Measurements from ENCODE around the gene VEGFA.

VEGFA gene

DNA sequence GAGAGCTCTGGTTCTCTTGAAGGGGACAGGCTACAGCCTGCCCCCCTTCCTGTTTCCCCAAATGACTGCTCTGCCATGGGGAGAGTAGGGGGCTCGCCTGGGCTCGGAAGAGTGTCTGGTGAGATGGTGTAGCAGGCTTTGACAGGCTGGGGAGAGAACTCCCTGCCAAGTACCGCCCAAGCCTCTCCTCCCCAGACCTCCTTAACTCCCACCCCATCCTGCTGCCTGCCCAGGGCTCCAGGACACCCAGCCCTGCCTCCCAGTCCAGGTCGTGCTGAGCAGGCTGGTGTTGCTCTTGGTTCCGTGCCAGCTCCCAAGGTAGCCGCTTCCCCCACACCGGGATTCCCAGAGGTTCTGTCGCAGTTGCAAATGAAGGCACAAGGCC lies 9.8 kb downstream of the VEGFA start:
- WGBS (ENCODE audit: insufficient coverage, insufficient read length), result no CpG with 5 or more reads among the region's 8 CpGs
- DNase-seq (ENCODE audit: low read depth, low spot score), result no peak
- no peak overlapping the region for H3K4me3 ChIP-seq (ENCODE audit: low read length)
- no peaks in the 10 kb centered on the region for H3K27me3 ChIP-seq (ENCODE audit: control insufficient read depth, insufficient read depth, low read length)
- H3K9me3 ChIP-seq (ENCODE audit: control insufficient read depth, insufficient read depth, low read length), result no peaks in the 10 kb centered on the region
- peaks cover 60% of the 10 kb centered on the region for H3K36me3 ChIP-seq (ENCODE audit: control insufficient read depth, insufficient read depth, low read length)
- H3K27ac ChIP-seq (ENCODE audit: low read length), result no peak overlapping the region
- peaks cover 4% of the 10 kb centered on the region for H3K4me1 ChIP-seq (ENCODE audit: control insufficient read depth, insufficient read depth, low read length)

DNA sequence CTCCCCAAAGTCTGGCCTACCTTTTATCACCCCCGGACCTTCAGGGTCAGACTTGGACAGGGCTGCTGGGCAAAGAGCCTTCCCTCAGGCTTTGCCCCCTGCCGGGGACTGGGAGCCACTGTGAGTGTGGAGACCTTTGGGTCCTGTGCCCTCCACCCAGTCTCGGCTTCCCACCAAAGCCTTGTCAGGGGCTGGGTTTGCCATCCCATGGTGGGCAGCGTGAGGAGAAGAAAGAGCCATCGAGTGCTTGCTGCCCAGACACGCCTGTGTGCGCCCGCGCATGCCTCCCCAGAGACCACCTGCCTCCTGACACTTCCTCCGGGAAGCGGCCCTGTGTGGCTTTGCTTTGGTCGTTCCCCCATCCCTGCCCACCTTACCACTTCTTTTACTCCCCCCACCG lies 10.3 kb downstream of the VEGFA start:
- WGBS (ENCODE audit: insufficient coverage, insufficient read length), result no CpG with 5 or more reads among the region's 13 CpGs

DNA sequence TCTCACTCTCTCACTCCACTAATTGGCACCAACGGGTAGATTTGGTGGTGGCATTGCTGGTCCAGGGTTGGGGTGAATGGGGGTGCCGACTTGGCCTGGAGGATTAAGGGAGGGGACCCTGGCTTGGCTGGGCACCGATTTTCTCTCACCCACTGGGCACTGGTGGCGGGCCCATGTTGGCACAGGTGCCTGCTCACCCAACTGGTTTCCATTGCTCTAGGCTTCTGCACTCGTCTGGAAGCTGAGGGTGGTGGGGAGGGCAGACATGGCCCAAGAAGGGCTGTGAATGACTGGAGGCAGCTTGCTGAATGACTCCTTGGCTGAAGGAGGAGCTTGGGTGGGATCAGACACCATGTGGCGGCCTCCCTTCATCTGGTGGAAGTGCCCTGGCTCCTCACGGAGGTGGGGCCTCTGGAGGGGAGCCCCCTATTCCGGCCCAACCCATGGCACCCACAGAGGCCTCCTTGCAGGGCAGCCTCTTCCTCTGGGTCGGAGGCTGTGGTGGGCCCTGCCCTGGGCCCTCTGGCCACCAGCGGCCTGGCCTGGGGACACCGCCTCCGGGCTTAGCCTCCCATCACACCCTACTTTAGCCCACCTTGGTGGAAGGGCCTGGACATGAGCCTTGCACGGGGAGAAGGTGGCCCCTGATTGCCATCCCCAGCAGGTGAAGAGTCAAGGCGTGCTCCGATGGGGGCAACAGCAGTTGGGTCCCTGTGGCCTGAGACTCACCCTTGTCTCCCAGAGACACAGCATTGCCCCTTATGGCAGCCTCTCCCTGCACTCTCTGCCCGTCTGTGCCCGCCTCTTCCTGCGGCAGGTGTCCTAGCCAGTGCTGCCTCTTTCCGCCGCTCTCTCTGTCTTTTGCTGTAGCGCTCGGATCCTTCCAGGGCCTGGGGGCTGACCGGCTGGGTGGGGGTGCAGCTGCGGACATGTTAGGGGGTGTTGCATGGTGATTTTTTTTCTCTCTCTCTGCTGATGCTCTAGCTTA lies 11.2 kb downstream of the VEGFA start:
- Histone ChIP-seq H3K27ac (ENCODE audit: low read length) (no peak overlapping the region), H3K36me3 (ENCODE audit: control insufficient read depth, insufficient read depth, low read length) (peaks cover 64% of the 10 kb centered on the region), H3K4me3 (ENCODE audit: low read length) (no peak overlapping the region; the same call in 1 of the 2 replicates), H3K4me1 (ENCODE audit: control insufficient read depth, insufficient read depth, low read length) (no peaks in the 10 kb centered on the region; the same call in 1 of the 2 replicates), H3K9me3 (ENCODE audit: control insufficient read depth, insufficient read depth, low read length) (no peaks in the 10 kb centered on the region), H3K27me3 (ENCODE audit: control insufficient read depth, insufficient read depth, low read length) (no peaks in the 10 kb centered on the region)
- no peak for DNase-seq (ENCODE audit: low read depth, low spot score)
- no CpG with 5 or more reads among the region's 24 CpGs for WGBS (ENCODE audit: insufficient coverage, insufficient read length)

More for the DNA sequence above, 10.3 kb downstream of the VEGFA start:
- Histone ChIP-seq H3K27me3 (ENCODE audit: control insufficient read depth, insufficient read depth, low read length) (no peaks in the 10 kb centered on the region), H3K9me3 (ENCODE audit: control insufficient read depth, insufficient read depth, low read length) (no peaks in the 10 kb centered on the region), H3K36me3 (ENCODE audit: control insufficient read depth, insufficient read depth, low read length) (peaks cover 62% of the 10 kb centered on the region), H3K27ac (ENCODE audit: low read length) (no peak overlapping the region), H3K4me1 (ENCODE audit: control insufficient read depth, insufficient read depth, low read length) (no peaks in the 10 kb centered on the region; the same call in 1 of the 2 replicates), H3K4me3 (ENCODE audit: low read length) (no peak overlapping the region)
- DNase-seq (ENCODE audit: low read depth, low spot score), result no peak

DNA sequence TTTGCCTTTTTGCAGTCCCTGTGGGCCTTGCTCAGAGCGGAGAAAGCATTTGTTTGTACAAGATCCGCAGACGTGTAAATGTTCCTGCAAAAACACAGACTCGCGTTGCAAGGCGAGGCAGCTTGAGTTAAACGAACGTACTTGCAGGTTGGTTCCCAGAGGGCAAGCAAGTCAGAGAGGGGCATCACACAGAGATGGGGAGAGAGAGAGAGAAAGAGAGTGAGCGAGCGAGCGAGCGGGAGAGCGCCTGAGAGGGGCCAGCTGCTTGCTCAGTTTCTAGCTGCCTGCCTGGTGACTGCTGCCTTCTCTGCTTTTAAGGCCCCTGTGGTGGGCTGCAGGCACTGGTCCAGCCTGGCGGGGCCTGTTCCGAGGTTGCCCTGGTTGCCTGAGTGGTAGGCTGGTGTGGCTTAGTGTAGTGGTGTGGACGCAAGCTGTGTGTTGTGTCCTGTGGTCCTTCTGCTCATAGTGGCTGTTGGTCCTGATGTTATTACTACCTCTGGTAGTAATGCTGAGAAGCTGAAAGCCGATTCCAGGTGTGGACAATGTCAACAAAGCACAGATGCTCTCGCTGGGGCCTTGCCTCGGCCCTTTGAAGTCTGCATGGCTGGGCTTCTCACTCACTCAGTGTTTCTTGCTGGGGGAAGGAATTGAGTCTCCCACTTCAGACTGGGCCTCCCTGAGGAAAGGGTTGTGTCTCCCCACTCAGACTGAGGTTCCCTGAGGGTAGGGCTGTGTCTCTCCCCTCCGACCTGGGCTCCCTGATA lies 12.1 kb downstream of the VEGFA start:
- Histone ChIP-seq H3K36me3 (ENCODE audit: control insufficient read depth, insufficient read depth, low read length) (peaks cover 64% of the 10 kb centered on the region), H3K4me1 (ENCODE audit: control insufficient read depth, insufficient read depth, low read length) (no peaks in the 10 kb centered on the region; the same call in 1 of the 2 replicates), H3K27me3 (ENCODE audit: control insufficient read depth, insufficient read depth, low read length) (no peaks in the 10 kb centered on the region), H3K27ac (ENCODE audit: low read length) (no peak overlapping the region), H3K4me3 (ENCODE audit: low read length) (no peak overlapping the region), H3K9me3 (ENCODE audit: control insufficient read depth, insufficient read depth, low read length) (no peaks in the 10 kb centered on the region)
- no peak for DNase-seq (ENCODE audit: low read depth, low spot score)
- no CpG with 5 or more reads among the region's 20 CpGs for WGBS (ENCODE audit: insufficient coverage, insufficient read length)

DNA sequence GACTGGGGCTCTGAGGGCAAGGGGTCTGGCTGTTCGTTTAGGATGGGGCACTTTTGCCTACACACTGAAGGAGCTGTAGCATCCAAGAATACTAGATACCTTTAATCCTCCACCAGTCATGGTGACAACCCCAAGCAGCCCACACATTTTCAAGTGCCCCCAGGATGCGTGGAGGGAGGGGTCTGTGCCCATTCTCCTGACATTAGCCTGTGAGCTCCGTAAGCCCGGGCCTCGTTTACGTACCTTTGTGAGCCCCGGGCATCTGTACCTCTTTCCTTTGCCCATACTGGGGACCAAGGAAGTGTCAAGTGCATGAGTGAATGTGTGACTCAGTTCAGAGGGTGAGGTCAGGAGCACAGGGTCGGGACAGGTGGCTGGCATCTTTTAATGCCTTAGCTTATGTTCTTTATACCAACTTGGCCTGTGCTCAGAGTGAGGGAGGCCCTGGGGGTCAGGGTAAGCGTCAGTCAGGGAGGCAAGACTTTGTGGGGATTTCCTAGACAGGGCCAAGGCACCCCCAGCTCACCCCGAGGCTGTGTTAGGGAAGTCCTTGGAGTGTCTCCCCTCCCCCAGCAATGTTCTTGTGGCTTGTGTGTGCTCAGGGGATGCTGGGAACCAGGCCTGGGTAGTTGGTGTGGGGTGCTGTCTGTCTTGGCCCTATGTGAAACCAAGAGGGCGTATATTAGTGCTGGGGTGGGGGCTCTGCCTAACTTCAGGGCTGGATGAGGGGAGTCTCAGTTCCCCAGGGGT lies 12.9 kb downstream of the VEGFA start:
- no peak overlapping the region for H3K27ac ChIP-seq (ENCODE audit: low read length)

DNA sequence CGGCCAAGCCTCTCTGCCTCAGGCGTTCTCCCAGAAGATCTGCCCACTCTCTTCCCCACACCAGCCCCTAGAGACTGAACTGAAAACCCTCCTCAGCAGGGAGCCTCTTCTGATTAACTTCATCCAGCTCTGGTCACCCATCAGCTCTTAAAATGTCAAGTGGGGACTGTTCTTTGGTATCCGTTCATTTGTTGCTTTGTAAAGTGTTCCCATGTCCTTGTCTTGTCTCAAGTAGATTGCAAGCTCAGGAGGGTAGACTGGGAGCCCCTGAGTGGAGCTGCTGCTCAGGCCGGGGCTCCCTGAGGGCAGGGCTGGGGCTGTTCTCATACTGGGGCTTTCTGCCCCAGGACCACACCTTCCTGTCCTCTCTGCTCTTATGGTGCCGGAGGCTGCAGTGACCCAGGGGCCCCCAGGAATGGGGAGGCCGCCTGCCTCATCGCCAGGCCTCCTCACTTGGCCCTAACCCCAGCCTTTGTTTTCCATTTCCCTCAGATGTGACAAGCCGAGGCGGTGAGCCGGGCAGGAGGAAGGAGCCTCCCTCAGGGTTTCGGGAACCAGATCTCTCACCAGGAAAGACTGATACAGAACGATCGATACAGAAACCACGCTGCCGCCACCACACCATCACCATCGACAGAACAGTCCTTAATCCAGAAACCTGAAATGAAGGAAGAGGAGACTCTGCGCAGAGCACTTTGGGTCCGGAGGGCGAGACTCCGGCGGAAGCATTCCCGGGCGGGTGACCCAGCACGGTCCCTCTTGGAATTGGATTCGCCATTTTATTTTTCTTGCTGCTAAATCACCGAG lies 14.2 kb downstream of the VEGFA start:
- H3K4me3 ChIP-seq (ENCODE audit: low read length), result no peak overlapping the region
- H3K27ac ChIP-seq (ENCODE audit: low read length), result no peak overlapping the region
- no peaks in the 10 kb centered on the region for H3K27me3 ChIP-seq (ENCODE audit: control insufficient read depth, insufficient read depth, low read length)
- no peaks in the 10 kb centered on the region for H3K9me3 ChIP-seq (ENCODE audit: control insufficient read depth, insufficient read depth, low read length)
- H3K36me3 ChIP-seq (ENCODE audit: control insufficient read depth, insufficient read depth, low read length), result peaks cover 48% of the 10 kb centered on the region
- WGBS (ENCODE audit: insufficient coverage, insufficient read length), result no CpG with 5 or more reads among the region's 26 CpGs
- no peaks in the 10 kb centered on the region; the same call in 1 of the 2 replicates for H3K4me1 ChIP-seq (ENCODE audit: control insufficient read depth, insufficient read depth, low read length)
- no peak for DNase-seq (ENCODE audit: low read depth, low spot score)

More for the DNA sequence above, 12.9 kb downstream of the VEGFA start:
- no peak for DNase-seq (ENCODE audit: low read depth, low spot score)
- no peak overlapping the region for H3K4me3 ChIP-seq (ENCODE audit: low read length)
- H3K36me3 ChIP-seq (ENCODE audit: control insufficient read depth, insufficient read depth, low read length), result peaks cover 59% of the 10 kb centered on the region
- no peaks in the 10 kb centered on the region; the same call in 1 of the 2 replicates for H3K4me1 ChIP-seq (ENCODE audit: control insufficient read depth, insufficient read depth, low read length)
- H3K27me3 ChIP-seq (ENCODE audit: control insufficient read depth, insufficient read depth, low read length), result no peaks in the 10 kb centered on the region
- WGBS (ENCODE audit: insufficient coverage, insufficient read length), result no CpG with 5 or more reads among the region's 11 CpGs
- no peaks in the 10 kb centered on the region for H3K9me3 ChIP-seq (ENCODE audit: control insufficient read depth, insufficient read depth, low read length)

DNA sequence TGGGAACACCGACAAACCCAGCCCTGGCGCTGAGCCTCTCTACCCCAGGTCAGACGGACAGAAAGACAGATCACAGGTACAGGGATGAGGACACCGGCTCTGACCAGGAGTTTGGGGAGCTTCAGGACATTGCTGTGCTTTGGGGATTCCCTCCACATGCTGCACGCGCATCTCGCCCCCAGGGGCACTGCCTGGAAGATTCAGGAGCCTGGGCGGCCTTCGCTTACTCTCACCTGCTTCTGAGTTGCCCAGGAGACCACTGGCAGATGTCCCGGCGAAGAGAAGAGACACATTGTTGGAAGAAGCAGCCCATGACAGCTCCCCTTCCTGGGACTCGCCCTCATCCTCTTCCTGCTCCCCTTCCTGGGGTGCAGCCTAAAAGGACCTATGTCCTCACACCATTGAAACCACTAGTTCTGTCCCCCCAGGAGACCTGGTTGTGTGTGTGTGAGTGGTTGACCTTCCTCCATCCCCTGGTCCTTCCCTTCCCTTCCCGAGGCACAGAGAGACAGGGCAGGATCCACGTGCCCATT lies 15.3 kb downstream of the VEGFA start:
- Histone ChIP-seq H3K27me3 (ENCODE audit: control insufficient read depth, insufficient read depth, low read length) (no peaks in the 10 kb centered on the region), H3K4me3 (ENCODE audit: low read length) (no peak overlapping the region), H3K9me3 (ENCODE audit: control insufficient read depth, insufficient read depth, low read length) (no peaks in the 10 kb centered on the region), H3K36me3 (ENCODE audit: control insufficient read depth, insufficient read depth, low read length) (peaks cover 39% of the 10 kb centered on the region), H3K4me1 (ENCODE audit: control insufficient read depth, insufficient read depth, low read length) (no peaks in the 10 kb centered on the region; the same call in 1 of the 2 replicates), H3K27ac (ENCODE audit: low read length) (no peak overlapping the region)
- WGBS (ENCODE audit: insufficient coverage, insufficient read length), result no CpG with 5 or more reads among the region's 14 CpGs
- DNase-seq (ENCODE audit: low read depth, low spot score), result no peak

DNA sequence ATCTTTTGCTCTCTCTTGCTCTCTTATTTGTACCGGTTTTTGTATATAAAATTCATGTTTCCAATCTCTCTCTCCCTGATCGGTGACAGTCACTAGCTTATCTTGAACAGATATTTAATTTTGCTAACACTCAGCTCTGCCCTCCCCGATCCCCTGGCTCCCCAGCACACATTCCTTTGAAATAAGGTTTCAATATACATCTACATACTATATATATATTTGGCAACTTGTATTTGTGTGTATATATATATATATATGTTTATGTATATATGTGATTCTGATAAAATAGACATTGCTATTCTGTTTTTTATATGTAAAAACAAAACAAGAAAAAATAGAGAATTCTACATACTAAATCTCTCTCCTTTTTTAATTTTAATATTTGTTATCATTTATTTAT lies 15.9 kb downstream of the VEGFA start:
- H3K9me3 ChIP-seq (ENCODE audit: control insufficient read depth, insufficient read depth, low read length), result no peaks in the 10 kb centered on the region
- DNase-seq (ENCODE audit: low read depth, low spot score), result no peak
- no peaks in the 10 kb centered on the region for H3K27me3 ChIP-seq (ENCODE audit: control insufficient read depth, insufficient read depth, low read length)
- no peak overlapping the region for H3K4me3 ChIP-seq (ENCODE audit: low read length)
- no peak overlapping the region for H3K27ac ChIP-seq (ENCODE audit: low read length)
- H3K36me3 ChIP-seq (ENCODE audit: control insufficient read depth, insufficient read depth, low read length), result peaks cover 34% of the 10 kb centered on the region
- no peaks in the 10 kb centered on the region; the same call in 1 of the 2 replicates for H3K4me1 ChIP-seq (ENCODE audit: control insufficient read depth, insufficient read depth, low read length)
- WGBS (ENCODE audit: insufficient coverage, insufficient read length), result no CpG with 5 or more reads among the region's 3 CpGs

DNA sequence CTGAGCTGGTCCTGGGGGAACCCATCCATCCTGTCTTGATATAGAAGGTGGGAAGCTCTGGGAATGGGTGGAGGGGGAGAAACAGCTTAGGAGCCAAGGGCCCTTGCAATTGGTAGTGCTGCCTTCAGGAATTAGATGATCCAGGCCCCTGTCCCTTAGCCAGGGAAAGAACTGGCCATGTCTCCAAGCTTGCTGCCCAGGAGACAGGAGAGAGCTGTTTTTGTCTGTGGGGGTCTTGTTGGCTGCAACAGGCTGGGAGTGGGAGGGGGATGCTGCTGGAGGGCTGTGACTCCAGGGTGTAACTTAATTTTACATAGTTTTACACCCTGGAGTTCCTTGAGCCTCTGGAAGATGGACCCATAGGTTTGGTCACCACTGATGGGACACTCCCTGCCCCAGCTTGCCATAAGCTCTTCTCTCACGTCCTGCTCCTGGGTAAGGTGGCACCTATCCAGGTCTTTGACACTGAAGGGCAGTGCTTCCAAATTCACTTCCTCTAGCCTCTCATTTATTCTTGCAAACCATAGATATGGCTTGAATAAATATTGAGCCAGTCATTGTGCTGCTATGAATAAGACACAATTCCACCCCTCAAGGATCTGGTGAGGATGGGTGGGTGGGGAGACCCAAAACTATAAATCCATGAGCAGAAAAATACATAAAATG lies 16.8 kb downstream of the VEGFA start:
- Histone ChIP-seq H3K9me3 (ENCODE audit: control insufficient read depth, insufficient read depth, low read length) (no peaks in the 10 kb centered on the region), H3K4me3 (ENCODE audit: low read length) (no peak overlapping the region), H3K4me1 (ENCODE audit: control insufficient read depth, insufficient read depth, low read length) (no peaks in the 10 kb centered on the region), H3K27ac (ENCODE audit: low read length) (no peak overlapping the region), H3K36me3 (ENCODE audit: control insufficient read depth, insufficient read depth, low read length) (peaks cover 27% of the 10 kb centered on the region), H3K27me3 (ENCODE audit: control insufficient read depth, insufficient read depth, low read length) (no peaks in the 10 kb centered on the region)
- no peak for DNase-seq (ENCODE audit: low read depth, low spot score)
- WGBS (ENCODE audit: insufficient coverage, insufficient read length), result no CpG with 5 or more reads among the region's 1 CpG

Data from iPS DF 6.9 (cell line).